ENCODE data around the gene KCNQ1.

KCNQ1 gene

GRCh38 chr11:2796508-2797113 lies 351.8 kb downstream of the KCNQ1 start:
- Histone ChIP-seq H3K4me1 (ENCODE audit: control insufficient read depth, insufficient read depth, low read depth, low read length) (no peaks in the 10 kb centered on the region), H3K9ac (ENCODE audit: low read length) (no peak overlapping the region), H2BK5ac (ENCODE audit: low read depth, low read length, poor library complexity, severe bottlenecking) (no peak overlapping the region), H3K4me3 (ENCODE audit: insufficient read depth in 1 of 2, low read depth in 1 of 2, low read length in 2 of 2) (no peak overlapping the region), H2BK12ac (ENCODE audit: low read length in 2 of 2) (no peak overlapping the region), H3K79me1 (replicated peaks; ENCODE audit: low read length, poor library complexity, severe bottlenecking) (no peaks in the 10 kb centered on the region), H3K4me2 (ENCODE audit: low read length, poor library complexity, severe bottlenecking) (no peak overlapping the region), H2AFZ (ENCODE audit: low read depth, low read length) (no peak overlapping the region), H3K36me3 (ENCODE audit: control insufficient read depth in 1 of 2, insufficient read depth in 2 of 2, low read depth in 1 of 2, low read length in 2 of 2) (no peaks in the 10 kb centered on the region), H3K4ac (ENCODE audit: low read depth in 1 of 2, low read length in 2 of 2) (no peak overlapping the region), H3K18ac (ENCODE audit: low read depth in 1 of 2, low read length in 2 of 2) (no peak overlapping the region), H2AK5ac (ENCODE audit: low read length, severe bottlenecking) (no peak overlapping the region), H4K91ac (ENCODE audit: low read length) (no peak overlapping the region), H3K14ac (ENCODE audit: low read length in 2 of 2) (no peak overlapping the region), H3K9me3 (ENCODE audit: control insufficient read depth, low read length) (no peaks in the 10 kb centered on the region), H4K8ac (ENCODE audit: low read length) (no peak overlapping the region), H3K23ac (ENCODE audit: low read length in 2 of 2) (no peak overlapping the region), H3K27me3 (ENCODE audit: control insufficient read depth in 1 of 2, insufficient read depth in 1 of 2, low read length in 2 of 2) (peaks cover 13 to 59% of the 10 kb centered on the region in 2 experiments), H2BK15ac (ENCODE audit: low read depth, poor library complexity, severe bottlenecking) (no peak overlapping the region), H3K27ac (ENCODE audit: low read length, poor library complexity, severe bottlenecking) (no peak overlapping the region), H2BK120ac (ENCODE audit: low read depth, low read length) (no peak overlapping the region)
- no peak for DNase-seq
- WGBS = 91% methylated on average over 32 of the region's 32 CpGs

- WGBS = 89% methylated on average over 25 of the region's 25 CpGs
- H2BK15ac ChIP-seq (ENCODE audit: low read depth, poor library complexity, severe bottlenecking) = no peak overlapping the region
- no peaks in the 10 kb centered on the region for H3K36me3 ChIP-seq (ENCODE audit: control insufficient read depth in 1 of 2, insufficient read depth in 2 of 2, low read depth in 1 of 2, low read length in 2 of 2)
- no peak overlapping the region for H2BK5ac ChIP-seq (ENCODE audit: low read depth, low read length, poor library complexity, severe bottlenecking)
- H3K9me3 ChIP-seq (ENCODE audit: control insufficient read depth, low read length) = no peaks in the 10 kb centered on the region
- no peak overlapping the region for H3K4ac ChIP-seq (ENCODE audit: low read depth in 1 of 2, low read length in 2 of 2)
- no peak overlapping the region for H3K27ac ChIP-seq (ENCODE audit: low read length, poor library complexity, severe bottlenecking)
- H3K79me1 ChIP-seq (replicated peaks; ENCODE audit: low read length, poor library complexity, severe bottlenecking) = no peaks in the 10 kb centered on the region
- H2BK12ac ChIP-seq (ENCODE audit: low read length in 2 of 2) = no peak overlapping the region
- H2AFZ ChIP-seq (ENCODE audit: low read depth, low read length) = no peak overlapping the region
- H3K27me3 ChIP-seq (ENCODE audit: control insufficient read depth in 1 of 2, insufficient read depth in 1 of 2, low read length in 2 of 2) = peaks cover 12 to 53% of the 10 kb centered on the region in 2 experiments
- no peak overlapping the region for H3K14ac ChIP-seq (ENCODE audit: low read length in 2 of 2)
- no peak overlapping the region for H3K4me3 ChIP-seq (ENCODE audit: insufficient read depth in 1 of 2, low read depth in 1 of 2, low read length in 2 of 2)
- no peak overlapping the region for H4K8ac ChIP-seq (ENCODE audit: low read length)
- no peak overlapping the region for H3K23ac ChIP-seq (ENCODE audit: low read length in 2 of 2)
- H4K91ac ChIP-seq (ENCODE audit: low read length) = no peak overlapping the region
- no peak overlapping the region for H3K4me2 ChIP-seq (ENCODE audit: low read length, poor library complexity, severe bottlenecking)
- H2BK120ac ChIP-seq (ENCODE audit: low read depth, low read length) = no peak overlapping the region
- H3K4me1 ChIP-seq (ENCODE audit: control insufficient read depth, insufficient read depth, low read depth, low read length) = no peaks in the 10 kb centered on the region
- H3K9ac ChIP-seq (ENCODE audit: low read length) = no peak overlapping the region
- H3K18ac ChIP-seq (ENCODE audit: low read depth in 1 of 2, low read length in 2 of 2) = no peak overlapping the region
- DNase-seq = no peak
- no peak overlapping the region for H2AK5ac ChIP-seq (ENCODE audit: low read length, severe bottlenecking)
Observed at GRCh38 chr11:2797121-2797711, 352.4 kb downstream of the KCNQ1 start.

GRCh38 chr11:2797741-2798361 lies 353.0 kb downstream of the KCNQ1 start:
- no peak overlapping the region for H3K27ac ChIP-seq (ENCODE audit: low read length, poor library complexity, severe bottlenecking)
- no peak overlapping the region for H2AFZ ChIP-seq (ENCODE audit: low read depth, low read length)
- H3K4me1 ChIP-seq (ENCODE audit: control insufficient read depth, insufficient read depth, low read depth, low read length) = peaks cover 1% of the 10 kb centered on the region
- no peak overlapping the region for H4K91ac ChIP-seq (ENCODE audit: low read length)
- H2BK5ac ChIP-seq (ENCODE audit: low read depth, low read length, poor library complexity, severe bottlenecking) = no peak overlapping the region
- 84% methylated on average over 9 of the region's 9 CpGs for WGBS
- H3K36me3 ChIP-seq (ENCODE audit: control insufficient read depth in 1 of 2, insufficient read depth in 2 of 2, low read depth in 1 of 2, low read length in 2 of 2) = no peaks in the 10 kb centered on the region
- H3K4me3 ChIP-seq (ENCODE audit: insufficient read depth in 1 of 2, low read depth in 1 of 2, low read length in 2 of 2) = no peak overlapping the region
- peak overlapping the region in 1 of 2 experiments; percentile 43 for H2BK12ac ChIP-seq (ENCODE audit: low read length in 2 of 2)
- peaks cover 13 to 53% of the 10 kb centered on the region in 2 experiments for H3K27me3 ChIP-seq (ENCODE audit: control insufficient read depth in 1 of 2, insufficient read depth in 1 of 2, low read length in 2 of 2)
- no peaks in the 10 kb centered on the region for H3K79me1 ChIP-seq (replicated peaks; ENCODE audit: low read length, poor library complexity, severe bottlenecking)
- no peak overlapping the region for H3K18ac ChIP-seq (ENCODE audit: low read depth in 1 of 2, low read length in 2 of 2)
- H2BK120ac ChIP-seq (ENCODE audit: low read depth, low read length) = no peak overlapping the region
- H2AK5ac ChIP-seq (ENCODE audit: low read length, severe bottlenecking) = no peak overlapping the region
- peak overlapping the region in 1 of 2 experiments; percentile 63 for H3K23ac ChIP-seq (ENCODE audit: low read length in 2 of 2)
- H3K14ac ChIP-seq (ENCODE audit: low read length in 2 of 2) = no peak overlapping the region
- no peak for DNase-seq
- no peaks in the 10 kb centered on the region for H3K9me3 ChIP-seq (ENCODE audit: control insufficient read depth, low read length)
- H3K9ac ChIP-seq (ENCODE audit: low read length) = no peak overlapping the region
- H4K8ac ChIP-seq (ENCODE audit: low read length) = no peak overlapping the region
- H3K4ac ChIP-seq (ENCODE audit: low read depth in 1 of 2, low read length in 2 of 2) = no peak overlapping the region
- H2BK15ac ChIP-seq (ENCODE audit: low read depth, poor library complexity, severe bottlenecking) = no peak overlapping the region
- no peak overlapping the region for H3K4me2 ChIP-seq (ENCODE audit: low read length, poor library complexity, severe bottlenecking)

GRCh38 chr11:2798951-2799761 lies 354.3 kb downstream of the KCNQ1 start:
- no peak overlapping the region for H3K4ac ChIP-seq (ENCODE audit: low read depth in 1 of 2, low read length in 2 of 2)
- no peak overlapping the region for H2AK5ac ChIP-seq (ENCODE audit: low read length, severe bottlenecking)
- WGBS = 86% methylated on average over 16 of the region's 17 CpGs

More at GRCh38 chr11:2798951-2799761, 354.3 kb downstream of the KCNQ1 start:
- Histone ChIP-seq H3K27me3 (ENCODE audit: control insufficient read depth in 1 of 2, insufficient read depth in 1 of 2, low read length in 2 of 2) (peaks cover 9 to 47% of the 10 kb centered on the region in 2 experiments), H4K91ac (ENCODE audit: low read length) (peak overlapping the region; percentile 24), H3K4me3 (ENCODE audit: insufficient read depth in 1 of 2, low read depth in 1 of 2, low read length in 2 of 2) (no peak overlapping the region), H3K27ac (ENCODE audit: low read length, poor library complexity, severe bottlenecking) (no peak overlapping the region), H3K18ac (ENCODE audit: low read depth in 1 of 2, low read length in 2 of 2) (no peak overlapping the region), H2BK120ac (ENCODE audit: low read depth, low read length) (no peak overlapping the region), H3K79me1 (replicated peaks; ENCODE audit: low read length, poor library complexity, severe bottlenecking) (no peaks in the 10 kb centered on the region), H4K8ac (ENCODE audit: low read length) (no peak overlapping the region), H2BK5ac (ENCODE audit: low read depth, low read length, poor library complexity, severe bottlenecking) (no peak overlapping the region), H3K4me1 (ENCODE audit: control insufficient read depth, insufficient read depth, low read depth, low read length) (peaks cover 2% of the 10 kb centered on the region), H3K36me3 (ENCODE audit: control insufficient read depth in 1 of 2, insufficient read depth in 2 of 2, low read depth in 1 of 2, low read length in 2 of 2) (no peaks in the 10 kb centered on the region), H2BK12ac (ENCODE audit: low read length in 2 of 2) (no peak overlapping the region), H3K23ac (ENCODE audit: low read length in 2 of 2) (no peak overlapping the region), H2BK15ac (ENCODE audit: low read depth, poor library complexity, severe bottlenecking) (no peak overlapping the region), H3K9ac (ENCODE audit: low read length) (no peak overlapping the region), H3K4me2 (ENCODE audit: low read length, poor library complexity, severe bottlenecking) (no peak overlapping the region), H2AFZ (ENCODE audit: low read depth, low read length) (no peak overlapping the region), H3K9me3 (ENCODE audit: control insufficient read depth, low read length) (no peaks in the 10 kb centered on the region), H3K14ac (ENCODE audit: low read length in 2 of 2) (peak overlapping the region in 1 of 2 experiments; percentile 57)
- DNase-seq = peak; percentile 61

All from mesenchymal stem cell (in vitro differentiated cells and primary cell).